ENCODE measurements around the gene RRP8. TPM values are rescaled to one million over a fixed set of nuclear protein-coding genes. Genes with fewer than 3 reads are reported as not detected.

The RRP8 gene
- total RNA-seq, 1 experiment from 2014 or later: 17.8 TPM

DNA sequence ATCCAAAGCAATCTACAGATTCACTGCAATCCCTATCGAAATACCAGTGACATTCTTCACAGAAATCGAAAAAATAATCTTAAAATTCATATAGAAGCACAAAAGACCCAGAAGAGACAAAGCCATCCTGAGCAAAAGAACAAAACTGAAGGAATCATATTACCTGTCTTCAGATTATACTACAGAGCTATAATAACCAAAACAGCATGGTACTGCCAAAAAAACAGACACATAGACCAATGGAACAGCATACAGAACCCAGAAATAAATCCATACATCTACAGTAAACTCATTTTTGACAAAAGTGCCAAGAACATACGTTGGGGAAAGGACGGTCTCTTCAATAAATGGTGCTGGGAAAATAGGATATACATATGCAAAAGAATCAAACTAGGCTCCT lies 18.9 kb downstream of the RRP8 start:
- intact Hi-C loops (cut with micrococcal nuclease): no loop called here
- Histone ChIP-seq H3K27ac (ENCODE audit: low read depth, low read length) (no peak overlapping the region), H4K20me1 (ENCODE audit: insufficient read depth) (no peaks in the 10 kb centered on the region), H3K4me3 (replicated peaks in 1 of 2; ENCODE audit: low read depth in 1 of 2, low read length in 2 of 2) (no peak overlapping the region), H3K27me3 (ENCODE audit: insufficient read depth, low read length) (no peaks in the 10 kb centered on the region), H3K4me1 (ENCODE audit: control insufficient read depth in 1 of 2, insufficient read depth in 2 of 2, low read length in 2 of 2) (no peaks in the 10 kb centered on the region), H3K79me2 (ENCODE audit: insufficient read depth, low read length) (peaks cover 9% of the 10 kb centered on the region; the same call in 1 of the 2 replicates), H3K9me3 (ENCODE audit: control insufficient read depth in 1 of 2, insufficient read depth in 1 of 2, low read depth in 1 of 2, low read length in 2 of 2) (peaks cover 4 to 13% of the 10 kb centered on the region in 2 experiments; a peak in 1 of 4 replicates), H3K9ac (ENCODE audit: low read length) (no peak overlapping the region), H3K9me2 (ENCODE audit: insufficient read depth) (no peaks in the 10 kb centered on the region), H2AFZ (ENCODE audit: low read depth, low read length, poor library complexity, severe bottlenecking) (no peak overlapping the region), H3K4me2 (ENCODE audit: low read length) (no peak overlapping the region), H3K36me3 (ENCODE audit: control insufficient read depth in 1 of 2, insufficient read depth in 2 of 2, low read length in 2 of 2) (no peaks in the 10 kb centered on the region)
- no peak for DNase-seq (ENCODE audit: low read depth, low spot score)
- ATAC-seq: no peak
- CTCF ChIA-PET: no interaction called here
- POLR2A ChIA-PET: no interaction called here
- no TSS peak for BruUV-seq (replicated peaks)
- RAD21 ChIA-PET (ENCODE audit: low non-redundant PET in 1 of 2, low total read pairs in 2 of 2, uncharacterized antibody in 2 of 2, unreplicated experiment in 2 of 2): no interaction called here
- TF ChIP-seq EZH2phosphoT487 (IDR thresholded peaks at IDR 0.05; ENCODE audit: borderline replicate concordance): no peak
- TF ChIP-seq JUND (IDR thresholded peaks at IDR 0.05): no peak
- no peak for TF ChIP-seq ZFX (IDR thresholded peaks at IDR 0.05)
- TF ChIP-seq MAX (IDR thresholded peaks at IDR 0.05): no peak
- no peak for TF ChIP-seq ELF1 (IDR thresholded peaks at IDR 0.05; ENCODE audit: borderline replicate concordance, low read depth)
- TF ChIP-seq SIN3A (IDR thresholded peaks at IDR 0.05; ENCODE audit: low read depth): no peak
- TF ChIP-seq YY1 (IDR thresholded peaks at IDR 0.05; ENCODE audit: extremely low read depth, insufficient replicate concordance, low read depth, low read length): no peak
- no peak for TF ChIP-seq ZNF274 (IDR thresholded peaks at IDR 0.05; ENCODE audit: low read depth, low read length)
- TF ChIP-seq, protein P1, sequence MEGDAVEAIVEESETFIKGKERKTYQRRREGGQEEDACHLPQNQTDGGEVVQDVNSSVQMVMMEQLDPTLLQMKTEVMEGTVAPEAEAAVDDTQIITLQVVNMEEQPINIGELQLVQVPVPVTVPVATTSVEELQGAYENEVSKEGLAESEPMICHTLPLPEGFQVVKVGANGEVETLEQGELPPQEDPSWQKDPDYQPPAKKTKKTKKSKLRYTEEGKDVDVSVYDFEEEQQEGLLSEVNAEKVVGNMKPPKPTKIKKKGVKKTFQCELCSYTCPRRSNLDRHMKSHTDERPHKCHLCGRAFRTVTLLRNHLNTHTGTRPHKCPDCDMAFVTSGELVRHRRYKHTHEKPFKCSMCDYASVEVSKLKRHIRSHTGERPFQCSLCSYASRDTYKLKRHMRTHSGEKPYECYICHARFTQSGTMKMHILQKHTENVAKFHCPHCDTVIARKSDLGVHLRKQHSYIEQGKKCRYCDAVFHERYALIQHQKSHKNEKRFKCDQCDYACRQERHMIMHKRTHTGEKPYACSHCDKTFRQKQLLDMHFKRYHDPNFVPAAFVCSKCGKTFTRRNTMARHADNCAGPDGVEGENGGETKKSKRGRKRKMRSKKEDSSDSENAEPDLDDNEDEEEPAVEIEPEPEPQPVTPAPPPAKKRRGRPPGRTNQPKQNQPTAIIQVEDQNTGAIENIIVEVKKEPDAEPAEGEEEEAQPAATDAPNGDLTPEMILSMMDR (IDR thresholded peaks at IDR 0.05 in 2 of 3, conservative IDR thresholded peaks at IDR 0.05 in 1 of 3; ENCODE audit: borderline replicate concordance in 1 of 3, insufficient read depth in 1 of 3, low read depth in 2 of 3, low read length in 2 of 3): no peak
- TF ChIP-seq ATF3 (IDR thresholded peaks at IDR 0.05): no peak
- no peak for TF ChIP-seq POLR2AphosphoS5 (IDR thresholded peaks at IDR 0.05; ENCODE audit: low read depth, low read length)
- no peak for TF ChIP-seq SRF (IDR thresholded peaks at IDR 0.05; ENCODE audit: low read depth)
- TF ChIP-seq TCF7L2 (IDR thresholded peaks at IDR 0.05; ENCODE audit: borderline replicate concordance, extremely low read depth, insufficient read depth, insufficient read length): no peak
- TF ChIP-seq, protein P2, sequence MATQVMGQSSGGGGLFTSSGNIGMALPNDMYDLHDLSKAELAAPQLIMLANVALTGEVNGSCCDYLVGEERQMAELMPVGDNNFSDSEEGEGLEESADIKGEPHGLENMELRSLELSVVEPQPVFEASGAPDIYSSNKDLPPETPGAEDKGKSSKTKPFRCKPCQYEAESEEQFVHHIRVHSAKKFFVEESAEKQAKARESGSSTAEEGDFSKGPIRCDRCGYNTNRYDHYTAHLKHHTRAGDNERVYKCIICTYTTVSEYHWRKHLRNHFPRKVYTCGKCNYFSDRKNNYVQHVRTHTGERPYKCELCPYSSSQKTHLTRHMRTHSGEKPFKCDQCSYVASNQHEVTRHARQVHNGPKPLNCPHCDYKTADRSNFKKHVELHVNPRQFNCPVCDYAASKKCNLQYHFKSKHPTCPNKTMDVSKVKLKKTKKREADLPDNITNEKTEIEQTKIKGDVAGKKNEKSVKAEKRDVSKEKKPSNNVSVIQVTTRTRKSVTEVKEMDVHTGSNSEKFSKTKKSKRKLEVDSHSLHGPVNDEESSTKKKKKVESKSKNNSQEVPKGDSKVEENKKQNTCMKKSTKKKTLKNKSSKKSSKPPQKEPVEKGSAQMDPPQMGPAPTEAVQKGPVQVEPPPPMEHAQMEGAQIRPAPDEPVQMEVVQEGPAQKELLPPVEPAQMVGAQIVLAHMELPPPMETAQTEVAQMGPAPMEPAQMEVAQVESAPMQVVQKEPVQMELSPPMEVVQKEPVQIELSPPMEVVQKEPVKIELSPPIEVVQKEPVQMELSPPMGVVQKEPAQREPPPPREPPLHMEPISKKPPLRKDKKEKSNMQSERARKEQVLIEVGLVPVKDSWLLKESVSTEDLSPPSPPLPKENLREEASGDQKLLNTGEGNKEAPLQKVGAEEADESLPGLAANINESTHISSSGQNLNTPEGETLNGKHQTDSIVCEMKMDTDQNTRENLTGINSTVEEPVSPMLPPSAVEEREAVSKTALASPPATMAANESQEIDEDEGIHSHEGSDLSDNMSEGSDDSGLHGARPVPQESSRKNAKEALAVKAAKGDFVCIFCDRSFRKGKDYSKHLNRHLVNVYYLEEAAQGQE (IDR thresholded peaks at IDR 0.05; ENCODE audit: low read depth): no peak
- TF ChIP-seq EZH2 (IDR thresholded peaks at IDR 0.05): no peak
- no peak for TF ChIP-seq ZBTB33 (IDR thresholded peaks at IDR 0.05; ENCODE audit: extremely low read depth, insufficient replicate concordance, low read length)
- no peak for TF ChIP-seq POLR2A (IDR thresholded peaks at IDR 0.05; ENCODE audit: borderline replicate concordance, extremely low read depth, insufficient read depth, insufficient read length)
- TF ChIP-seq CEBPB (IDR thresholded peaks at IDR 0.05; ENCODE audit: low read depth): no peak

All from HCT116 (cell line).